ENCODE measurements around the gene RAET1L. TPM values are rescaled to one million over a fixed set of nuclear protein-coding genes. Genes with fewer than 3 reads are reported as not detected.
A peak's percentile ranks its signal among the peaks of the same experiment; 100 is the strongest.

The RAET1L gene
- total RNA-seq, 1 experiment from 2014 or later, result not detected

- H3K27me3 Mint-ChIP-seq (ENCODE audit: low read depth), result peaks cover 97% of the 10 kb centered on the region
- H3K4me3 Mint-ChIP-seq, result no peak overlapping the region
- no peaks in the 10 kb centered on the region for H3K4me1 Mint-ChIP-seq
- H3K27ac Mint-ChIP-seq, result no peak overlapping the region
- POLR2A ChIA-PET, result no interaction called here
- ATAC-seq, result no peak
- CTCF ChIA-PET, result no interaction called here
- no peaks in the 10 kb centered on the region for H3K36me3 Mint-ChIP-seq
- no peak for TF ChIP-seq SOX15 (CRISPR knock-in tag; IDR thresholded peaks at IDR 0.05)
- TF ChIP-seq JUN (CRISPR knock-in tag; IDR thresholded peaks at IDR 0.05), result no peak
- TF ChIP-seq AFF4 (CRISPR knock-in tag; IDR thresholded peaks at IDR 0.05; ENCODE audit: borderline replicate concordance), result no peak
- TF ChIP-seq ZNF121 (CRISPR knock-in tag; IDR thresholded peaks at IDR 0.05), result no peak
- TF ChIP-seq ZMAT4 (CRISPR knock-in tag; IDR thresholded peaks at IDR 0.05), result no peak
- no peak for TF ChIP-seq ETV6 (CRISPR knock-in tag; IDR thresholded peaks at IDR 0.05)
- no peak for TF ChIP-seq PRRX2 (CRISPR knock-in tag; IDR thresholded peaks at IDR 0.05)
- no peak for TF ChIP-seq CDX4 (CRISPR knock-in tag; IDR thresholded peaks at IDR 0.05; ENCODE audit: borderline replicate concordance)
- TF ChIP-seq MYBL2 (CRISPR knock-in tag; IDR thresholded peaks at IDR 0.05), result no peak
- TF ChIP-seq ZNF281 (CRISPR knock-in tag; IDR thresholded peaks at IDR 0.05), result no peak
- TF ChIP-seq CREB1 (CRISPR knock-in tag; IDR thresholded peaks at IDR 0.05), result no peak
- TF ChIP-seq MLX (CRISPR knock-in tag; IDR thresholded peaks at IDR 0.05), result no peak
- no peak for TF ChIP-seq USF1 (CRISPR knock-in tag; IDR thresholded peaks at IDR 0.05)
- no peak for TF ChIP-seq KAT7 (CRISPR knock-in tag; IDR thresholded peaks at IDR 0.05; ENCODE audit: borderline replicate concordance)
- TF ChIP-seq ZNF138 (CRISPR knock-in tag; conservative IDR thresholded peaks at IDR 0.05), result no peak
- TF ChIP-seq ATF1 (CRISPR knock-in tag; IDR thresholded peaks at IDR 0.05), result no peak
- TF ChIP-seq ELF4 (CRISPR knock-in tag; IDR thresholded peaks at IDR 0.05; ENCODE audit: low read depth), result no peak
- DNase-seq (ENCODE audit: low spot score), result no peak
- no peaks in the 10 kb centered on the region for H3K9me3 Mint-ChIP-seq
Measured at GRCh38 chr6:149977221-149977620, 48.1 kb downstream of the RAET1L start.

- no peak for ATAC-seq
- H3K36me3 Mint-ChIP-seq, result no peaks in the 10 kb centered on the region
- peaks cover 96% of the 10 kb centered on the region for H3K27me3 Mint-ChIP-seq (ENCODE audit: low read depth)
- no peak overlapping the region for H3K27ac Mint-ChIP-seq
- H3K4me1 Mint-ChIP-seq, result no peaks in the 10 kb centered on the region
- CTCF ChIA-PET, result no interaction called here
- no peak for DNase-seq (ENCODE audit: low spot score)
- no peaks in the 10 kb centered on the region for H3K9me3 Mint-ChIP-seq
- TF ChIP-seq ZNF512 (CRISPR knock-in tag; IDR thresholded peaks at IDR 0.05; ENCODE audit: borderline replicate concordance), result peak; percentile 66; the same call in 1 of the 2 replicates
- no peak for TF ChIP-seq GABPB1 (CRISPR knock-in tag; IDR thresholded peaks at IDR 0.05)
- POLR2A ChIA-PET, result no interaction called here
- no peak overlapping the region for H3K4me3 Mint-ChIP-seq
Measured at GRCh38 chr6:149975400-149975799, 49.9 kb downstream of the RAET1L start.

Measured in WTC11 (cell line).